Vagina (tissue), 2 donors: ENCODE results near the gene PAPSS2.

Experiments used
- CTCF ChIP-seq, 3 experiments: fragments of 450-650 bp in 2 of 3; fragments of 200-600 bp in 1 of 3; sonication (generic) in 1 of 3; IDR thresholded peaks; one replicate each; pipeline ENCODE4 v1.5.1; 2017 to 2019; ENCODE audit warnings: antibody characterized with exemption in 3 of 3, mild to moderate bottlenecking in 2 of 3, moderate library complexity in 2 of 3
- POLR2A ChIP-seq, 2 donors: fragments of 450-650 bp; IDR thresholded peaks; one replicate each; pipeline ENCODE4 v1.6.1; 2017; ENCODE audit warnings: antibody characterized with exemption in 2 of 2, mild to moderate bottlenecking in 2 of 2, moderate library complexity in 2 of 2
- POLR2AphosphoS5 ChIP-seq, 2 donors: sonication (generic); formaldehyde crosslinking; IDR thresholded peaks; one replicate each; pipeline ENCODE4 v1.9.0; 2017; ENCODE audit warnings: antibody characterized with exemption in 2 of 2, mild to moderate bottlenecking in 2 of 2, low read depth in 1 of 2; ENCODE audit not compliant: insufficient read depth in 1 of 2

GRCh38 chr10:87746911-87747310 lies 87.2 kb downstream of the PAPSS2 start:
- TF ChIP-seq CTCF (IDR thresholded peaks at IDR 0.05) (no peak), POLR2AphosphoS5 (IDR thresholded peaks at IDR 0.05; ENCODE audit: insufficient read depth in 1 of 2, low read depth in 1 of 2) (no peak), POLR2A (IDR thresholded peaks at IDR 0.05) (no peak)
